Limb (tissue), 2 donors: ENCODE data around the gene ATP7B.

Experiments
- DNase-seq, 2 donors: peaks; one replicate each; pipeline ENCODE4 v3.0.0-alpha.2; 2016; ENCODE audit errors: extremely low spot score in 2 of 2

Gene ATP7B

DNA sequence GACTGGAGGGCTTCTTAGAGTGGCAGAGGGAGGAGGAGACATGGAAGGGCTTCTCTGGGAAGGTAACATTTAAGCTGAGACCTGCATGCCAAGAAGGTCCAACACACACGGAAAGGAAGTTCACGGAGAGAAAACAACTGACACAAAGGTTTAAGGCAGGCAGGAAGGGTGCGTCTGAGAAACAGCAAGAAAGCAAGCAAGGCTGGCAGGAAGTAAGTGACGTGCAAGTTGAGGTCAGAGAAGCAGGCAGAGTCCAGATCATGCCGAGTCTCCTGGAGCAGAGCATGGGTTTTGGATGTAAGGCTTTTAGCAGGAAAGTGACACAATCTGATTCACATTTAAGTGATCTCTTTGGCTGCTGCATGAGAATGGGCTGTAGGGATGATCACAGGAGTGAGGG, 60.5 kb downstream of the ATP7B start:
- DNase-seq: no peak

DNA sequence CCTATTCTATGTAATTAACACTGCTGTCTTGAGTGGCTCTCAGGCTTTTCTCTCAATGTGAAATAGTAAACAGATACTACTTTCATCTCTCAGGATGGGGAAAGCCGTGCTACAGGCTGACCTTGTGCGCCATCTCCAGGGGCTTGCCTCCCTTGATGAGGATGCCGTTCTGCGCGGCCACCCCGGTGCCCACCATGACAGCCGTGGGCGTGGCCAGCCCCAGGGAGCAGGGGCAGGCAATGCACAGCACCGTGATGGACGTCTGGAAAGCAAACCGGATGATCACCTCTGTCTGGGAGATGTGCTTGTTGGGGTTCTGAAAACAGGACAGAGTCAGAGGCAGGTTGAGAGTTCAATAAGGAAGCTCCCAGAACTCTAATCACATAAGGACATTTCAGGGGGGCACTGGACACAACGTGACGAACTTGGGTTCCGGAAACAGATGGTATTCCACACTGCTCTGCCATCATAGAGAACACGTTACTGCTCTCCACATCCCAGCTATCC, 65.0 kb downstream of the ATP7B start:
- no peak for DNase-seq

DNA sequence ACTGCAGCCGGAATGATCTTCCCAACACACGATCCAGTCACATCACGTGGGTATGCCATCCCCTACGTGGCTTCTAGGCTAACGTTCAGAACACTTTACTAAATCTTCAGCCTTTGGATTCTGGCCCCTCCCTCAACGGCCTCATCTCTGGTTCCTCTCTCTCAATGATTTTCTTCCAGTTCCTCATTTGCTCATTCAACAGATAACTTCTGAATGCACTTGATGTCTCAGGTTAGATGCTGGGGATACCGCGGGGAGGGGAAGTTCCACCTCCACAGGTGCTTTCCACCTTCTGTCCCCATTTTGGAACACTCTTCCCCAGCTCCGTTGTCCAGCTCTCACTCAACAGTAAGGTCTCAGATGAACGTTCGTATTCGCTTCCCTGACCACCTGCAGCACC, 66.1 kb downstream of the ATP7B start:
- no peak for DNase-seq

DNA sequence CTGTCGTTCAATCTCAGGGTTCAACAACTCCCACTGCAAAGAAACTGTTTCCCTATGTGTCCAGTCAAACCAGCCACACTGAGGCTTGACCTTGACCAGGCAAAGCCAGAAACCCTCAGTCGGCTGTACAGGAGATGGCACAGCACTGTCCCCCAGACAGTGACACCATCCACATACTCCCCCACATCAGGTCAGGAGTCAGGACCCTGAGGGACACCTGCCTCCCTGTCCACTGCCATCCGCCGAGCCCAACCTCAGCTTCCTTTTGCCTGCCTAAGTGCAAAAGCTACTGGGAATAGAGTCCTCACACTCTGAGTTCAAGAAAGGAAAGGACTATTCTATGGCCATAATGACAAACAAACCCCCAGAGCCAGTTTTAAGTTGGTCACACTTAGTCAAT, 66.8 kb downstream of the ATP7B start:
- DNase-seq: no peak

DNA sequence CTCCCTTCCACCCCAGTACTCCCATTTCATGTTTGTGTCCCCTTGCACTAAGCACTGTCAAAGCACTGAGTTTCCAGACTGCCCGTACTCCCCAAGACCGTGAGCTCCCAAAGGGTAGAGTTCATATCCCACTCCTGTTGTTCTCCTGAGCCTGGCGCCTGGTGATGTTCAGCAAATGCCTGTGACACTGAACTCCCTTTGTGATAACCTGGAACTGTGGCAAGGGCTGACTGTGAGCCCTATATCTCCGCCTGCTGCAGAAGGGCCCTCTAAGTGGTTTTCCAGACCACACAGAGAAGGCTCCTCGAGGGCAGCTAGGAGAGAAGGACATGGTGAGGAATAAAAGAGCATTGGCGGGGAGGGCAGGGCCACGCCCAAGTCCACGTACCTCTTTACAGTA, 67.5 kb downstream of the ATP7B start:
- DNase-seq: no peak

DNA sequence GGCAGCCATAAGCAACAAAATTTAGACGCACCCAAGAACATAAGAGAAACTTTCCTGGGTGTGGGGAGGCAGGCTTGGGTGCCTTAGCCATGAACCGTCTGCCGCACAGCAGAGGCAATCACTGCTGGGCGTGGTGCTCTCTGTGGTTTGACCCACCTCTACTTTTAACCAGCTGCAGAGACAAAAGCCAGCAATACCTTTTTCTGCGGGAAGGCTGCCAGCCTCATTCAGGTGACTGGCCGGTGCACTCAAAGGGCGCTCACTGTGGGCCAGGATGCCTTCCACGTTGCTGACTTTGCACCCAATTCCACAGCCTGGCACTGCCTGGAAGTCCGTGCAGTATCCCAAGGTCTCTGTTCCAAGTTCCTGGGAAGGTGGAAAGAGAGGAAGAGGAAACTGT, 69.1 kb downstream of the ATP7B start:
- DNase-seq: no peak

DNA sequence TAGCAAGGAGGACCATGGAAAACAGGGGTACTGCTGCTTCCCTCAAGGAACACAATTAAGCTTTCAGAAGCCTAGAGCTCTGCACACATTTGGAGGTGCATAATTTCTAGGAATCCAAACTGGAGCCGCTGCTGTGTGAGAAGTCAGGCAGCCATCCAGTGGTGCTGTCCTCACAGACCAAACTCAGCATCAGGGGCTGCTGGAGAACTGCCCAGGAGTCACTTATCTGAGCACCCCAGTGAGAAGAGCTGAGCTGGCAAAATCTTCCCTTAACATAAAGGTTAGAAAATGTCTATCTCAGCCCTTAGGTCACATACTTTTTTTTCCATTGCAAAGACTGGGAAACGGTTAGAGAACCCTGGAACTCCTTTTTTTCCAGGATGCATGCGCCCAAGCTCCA, 72.8 kb downstream of the ATP7B start:
- no peak for DNase-seq

DNA sequence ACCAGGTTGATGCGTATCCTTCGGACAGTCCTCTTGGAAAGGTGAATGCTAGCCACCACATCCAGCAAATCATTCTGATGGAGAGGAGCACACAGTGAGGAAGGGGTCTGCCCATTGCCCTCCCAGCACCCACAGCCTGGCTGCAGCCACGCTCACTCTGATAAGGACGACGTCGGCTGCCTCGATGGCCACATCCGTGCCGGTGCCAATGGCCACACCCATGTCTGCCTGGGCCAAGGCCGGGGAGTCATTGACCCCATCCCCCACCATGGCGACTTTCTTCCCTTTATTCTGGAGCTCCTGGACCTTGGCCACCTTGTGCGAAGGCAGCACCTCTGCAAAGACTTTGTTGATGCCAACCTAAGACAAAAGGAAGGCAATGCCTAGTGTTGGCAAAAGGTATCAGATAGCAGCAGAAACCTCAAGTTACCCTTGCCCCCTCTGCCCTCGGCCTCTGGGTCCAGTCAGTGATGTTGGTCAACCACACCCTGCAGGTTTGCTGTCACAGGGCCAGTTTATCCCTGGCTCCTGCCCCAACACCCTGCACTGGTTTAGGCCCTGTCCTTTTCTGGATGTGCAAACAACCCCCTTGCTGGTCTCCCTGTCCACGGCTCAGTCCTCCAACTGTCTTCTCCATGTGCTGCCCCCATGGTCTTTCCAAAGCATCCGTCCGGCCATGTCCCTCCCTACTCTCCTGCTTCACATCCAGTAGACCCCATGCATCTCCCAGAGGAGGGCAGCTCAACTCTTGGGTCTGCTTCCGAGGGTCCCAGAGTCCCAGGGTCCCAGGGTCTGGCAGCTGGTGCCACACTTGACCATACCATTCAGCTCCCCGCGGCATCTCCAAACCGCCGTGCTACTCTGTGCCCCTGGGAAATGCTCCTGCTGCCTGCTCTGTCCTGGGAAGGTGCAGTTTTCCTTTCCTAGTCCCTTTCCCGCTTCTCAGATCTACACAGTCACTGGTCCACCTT, 73.6 kb downstream of the ATP7B start:
- no peak for DNase-seq

DNA sequence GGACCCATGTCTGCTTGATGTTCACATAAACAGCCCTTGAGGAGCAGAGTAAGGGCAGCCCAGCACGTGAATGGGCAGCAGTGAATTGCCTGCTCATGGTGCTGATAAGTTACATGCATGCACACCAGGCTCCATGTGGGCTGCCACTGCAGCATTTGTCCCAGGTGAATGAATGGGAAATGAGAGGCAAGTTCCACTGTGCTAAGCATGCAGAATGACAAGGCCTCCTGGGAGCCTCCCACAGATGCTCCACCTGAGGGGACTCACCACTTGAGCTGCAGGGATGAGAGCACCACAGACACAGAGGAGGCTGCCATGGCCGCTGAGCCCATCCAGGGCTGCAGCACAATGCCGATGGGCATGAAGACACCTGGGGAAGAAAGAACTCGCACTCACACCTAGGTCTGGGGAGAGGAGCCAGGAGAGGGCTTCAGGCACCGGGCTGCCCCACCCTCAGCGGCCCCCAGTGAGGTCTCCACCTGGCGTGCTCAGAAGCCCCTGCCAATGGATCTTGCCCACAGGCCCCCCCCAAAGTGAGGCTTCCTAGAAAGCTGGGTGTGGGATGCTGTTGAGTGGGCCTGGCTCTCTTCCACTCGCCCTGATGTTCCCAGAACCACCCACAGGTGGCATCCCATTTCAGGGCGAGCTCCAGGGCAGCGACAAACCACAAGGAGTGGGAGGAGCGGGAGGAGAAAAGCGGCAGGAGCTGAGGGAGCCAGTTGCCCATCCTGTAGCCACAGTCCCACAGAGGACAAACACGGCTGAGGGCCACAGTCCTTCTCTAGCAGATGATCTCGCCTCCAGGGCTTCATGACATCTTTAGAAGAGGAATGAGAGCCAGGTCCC, 75.7 kb downstream of the ATP7B start:
- DNase-seq: no peak

DNA sequence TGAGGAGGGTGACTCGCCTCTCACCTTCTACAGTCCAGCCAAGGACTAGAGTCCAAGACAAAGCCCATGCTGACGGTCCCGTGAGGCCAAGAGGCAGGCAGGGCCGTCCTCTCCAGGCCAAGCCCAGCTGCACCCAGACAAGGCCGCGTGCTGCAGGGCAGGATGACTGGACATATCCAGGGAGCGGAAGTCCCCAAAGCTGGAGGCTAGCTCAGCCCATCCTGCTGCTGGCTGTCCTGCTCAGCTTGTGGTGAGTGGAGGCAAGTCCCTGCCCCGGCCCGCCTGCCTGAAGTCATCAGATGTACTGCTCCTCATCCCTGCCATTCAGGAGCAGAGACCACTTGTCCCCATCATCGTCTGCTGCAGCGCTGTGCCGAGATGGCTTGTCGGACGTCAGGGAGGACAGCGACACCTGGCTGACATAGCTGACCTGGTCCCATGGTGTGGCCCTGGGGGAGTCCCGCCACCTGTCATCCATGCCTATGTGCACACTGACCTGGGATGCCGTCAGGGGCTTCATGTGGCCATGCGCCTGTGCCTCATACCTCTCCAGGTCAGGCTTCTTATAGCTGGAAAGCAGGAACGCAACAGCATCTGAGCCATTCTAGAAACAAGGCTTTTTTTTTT, 76.7 kb downstream of the ATP7B start:
- no peak for DNase-seq

DNA sequence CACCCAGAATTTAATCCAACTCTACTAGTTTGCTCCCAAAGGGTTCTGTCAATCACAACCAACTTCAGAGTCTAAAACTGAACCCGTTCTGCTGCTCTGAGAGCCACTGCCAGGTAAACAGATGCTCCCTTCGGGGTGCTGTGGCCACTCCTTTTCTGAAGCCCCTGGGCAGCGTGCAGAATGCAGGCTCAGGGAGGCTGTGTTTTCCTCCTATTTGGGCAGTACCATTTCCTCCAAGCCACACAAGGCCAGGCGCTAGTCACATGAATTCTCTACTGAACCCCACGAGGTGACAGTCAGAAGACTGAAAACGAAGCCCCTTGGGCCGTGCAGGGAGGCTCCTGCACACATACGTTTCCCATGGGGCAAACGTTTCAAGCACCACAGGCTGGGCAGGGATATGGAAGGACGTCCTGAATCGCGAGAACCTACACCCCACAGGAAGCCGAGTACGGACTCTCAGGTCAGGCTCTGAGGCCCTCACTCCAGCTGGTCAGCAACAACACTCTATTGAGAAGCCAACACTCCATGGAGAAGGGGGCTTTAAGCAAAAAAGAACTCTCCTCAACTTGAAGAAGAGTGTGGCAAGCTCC, 77.7 kb downstream of the ATP7B start:
- DNase-seq: no peak

DNA sequence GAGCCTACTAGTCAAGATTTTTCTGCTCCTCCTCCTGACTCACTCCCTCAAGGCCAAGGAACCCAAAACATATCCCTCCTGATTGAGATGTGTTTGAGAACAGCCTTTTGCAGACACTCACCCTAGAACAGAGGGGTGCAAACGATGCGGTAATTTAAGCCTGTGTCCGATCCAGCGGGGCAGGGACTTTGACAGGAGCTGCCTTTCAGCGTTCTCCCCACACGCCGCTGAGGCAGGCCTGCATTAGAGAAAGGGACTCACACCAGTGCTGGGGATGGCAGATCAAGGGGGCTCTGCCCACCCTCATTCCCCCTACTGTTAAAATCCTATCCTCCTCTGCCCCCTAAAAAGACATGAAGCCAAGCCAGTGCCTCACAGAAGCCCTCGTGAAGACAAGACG, 79.0 kb downstream of the ATP7B start:
- no peak for DNase-seq

DNA sequence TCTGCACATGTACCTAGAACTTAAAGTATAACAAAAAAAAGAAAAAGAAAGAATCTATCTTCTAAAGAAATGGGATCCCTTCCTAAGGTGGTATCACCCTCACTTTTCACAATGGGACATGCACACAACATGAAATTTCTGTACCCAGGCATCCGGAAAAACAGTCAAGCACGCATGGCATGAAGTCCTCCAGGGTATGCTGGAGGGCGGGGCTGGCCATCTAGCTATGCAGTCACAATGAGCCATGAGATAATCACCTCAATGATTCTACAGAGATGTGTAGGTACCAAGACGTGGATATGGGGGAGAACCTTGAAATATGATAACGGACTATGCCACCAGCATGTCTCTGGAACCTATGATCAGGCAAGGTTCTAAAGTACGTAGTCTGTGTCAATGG, 79.6 kb downstream of the ATP7B start:
- no peak for DNase-seq

DNA sequence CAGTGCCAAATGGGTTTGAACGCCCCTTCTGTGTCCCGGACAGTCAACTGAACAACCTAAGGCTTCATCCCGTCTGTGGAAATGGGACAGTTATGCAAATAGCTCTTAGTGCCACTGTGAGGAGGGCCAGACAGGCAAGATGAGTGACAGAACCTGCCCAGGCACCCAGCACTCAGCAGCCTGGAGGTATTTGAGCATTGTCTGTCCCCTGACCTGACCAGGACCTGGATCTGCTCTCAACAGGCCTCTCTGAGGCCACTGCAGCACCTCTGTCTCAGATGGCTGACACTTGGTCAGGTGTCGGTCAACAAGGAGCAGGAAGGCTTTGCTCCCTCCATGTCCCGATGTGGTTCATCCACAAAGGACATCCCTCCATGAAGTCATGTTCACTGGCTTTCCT, 81.6 kb downstream of the ATP7B start:
- no peak for DNase-seq

DNA sequence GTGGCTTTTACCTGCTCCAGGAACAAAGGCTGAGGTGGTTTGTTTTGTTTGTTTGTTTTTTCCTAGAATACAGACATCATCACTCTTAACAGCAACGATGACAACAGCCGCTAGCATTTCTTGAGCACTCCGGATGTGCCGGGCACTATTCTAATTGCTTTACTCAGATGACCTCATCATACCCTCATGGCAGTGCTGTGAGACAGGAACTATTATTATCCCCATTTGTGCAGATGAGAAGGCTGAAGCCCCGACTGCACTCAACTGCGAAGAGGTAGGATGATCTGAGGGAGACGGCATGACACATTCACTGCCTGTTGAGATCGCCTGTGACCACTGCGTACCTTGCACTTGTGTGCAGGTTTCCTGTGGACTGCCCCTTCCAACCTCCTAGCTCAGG, 83.0 kb downstream of the ATP7B start:
- no peak for DNase-seq

DNA sequence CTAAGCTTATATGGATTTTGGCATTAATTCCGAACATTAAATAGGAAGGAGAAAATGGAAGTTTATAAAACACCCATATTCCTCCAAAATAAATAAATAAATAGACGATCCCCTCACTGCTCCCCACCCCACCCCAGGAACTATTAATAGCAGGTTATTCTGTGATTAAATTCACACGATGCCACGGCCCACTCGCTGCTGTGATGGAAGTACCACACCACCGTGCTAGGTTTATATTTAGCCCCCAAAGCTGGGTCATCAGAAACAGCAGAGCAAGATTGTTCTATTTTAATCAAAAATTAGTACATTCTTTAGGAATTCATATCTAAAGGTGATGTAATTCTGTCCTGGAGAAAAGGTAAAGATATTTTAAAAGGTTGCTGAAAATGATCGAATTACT, 84.1 kb downstream of the ATP7B start:
- DNase-seq: no peak

DNA sequence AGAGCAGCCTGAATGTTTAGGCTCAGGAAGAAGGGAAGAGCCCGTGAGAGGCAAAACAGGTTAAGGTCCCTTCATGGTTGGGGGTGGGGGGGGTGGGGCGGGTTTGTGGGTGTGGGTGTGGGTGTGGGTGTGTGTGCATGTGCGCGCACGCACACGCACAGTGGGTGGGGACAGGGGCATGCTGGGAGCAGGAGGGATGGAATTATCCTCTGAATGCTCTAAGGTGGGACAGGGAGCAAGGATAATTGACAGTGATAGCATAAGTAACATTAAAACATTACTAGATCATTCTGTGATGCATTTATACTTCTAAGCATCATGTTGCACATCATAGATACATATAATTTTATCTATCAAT, 84.7 kb downstream of the ATP7B start:
- no peak for DNase-seq

DNA sequence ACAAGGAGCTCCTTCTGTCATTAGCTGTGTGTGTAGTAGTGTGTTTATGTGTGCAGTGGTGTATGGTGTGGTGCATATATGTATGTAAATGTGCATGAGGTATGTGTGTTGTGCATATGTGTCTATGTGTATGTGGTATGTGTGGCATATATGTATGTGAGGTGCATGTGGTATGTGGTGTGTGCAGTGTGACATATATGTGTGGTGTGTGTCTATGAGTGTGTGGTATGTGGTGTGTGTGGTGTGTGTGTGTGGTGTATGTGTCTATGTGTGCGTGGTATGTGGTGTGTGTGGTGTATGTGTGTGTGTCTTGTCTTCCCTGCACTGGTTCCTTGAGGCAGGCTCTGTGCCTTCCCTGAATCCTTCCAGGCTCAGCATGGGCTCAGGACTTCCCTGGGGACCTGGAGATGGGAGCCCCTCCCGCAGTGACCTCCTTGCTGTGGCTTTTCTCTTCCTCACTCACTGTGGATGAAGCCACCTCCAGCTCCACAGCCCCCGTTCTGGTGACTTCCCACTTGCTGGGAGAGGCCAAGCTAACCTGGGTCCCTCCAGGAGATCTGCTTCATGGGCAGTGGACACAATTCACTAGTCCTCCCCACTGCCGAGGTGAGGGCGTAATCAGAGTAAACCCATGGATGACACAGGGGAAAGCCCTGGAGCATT, 85.3 kb downstream of the ATP7B start:
- DNase-seq: no peak

DNA sequence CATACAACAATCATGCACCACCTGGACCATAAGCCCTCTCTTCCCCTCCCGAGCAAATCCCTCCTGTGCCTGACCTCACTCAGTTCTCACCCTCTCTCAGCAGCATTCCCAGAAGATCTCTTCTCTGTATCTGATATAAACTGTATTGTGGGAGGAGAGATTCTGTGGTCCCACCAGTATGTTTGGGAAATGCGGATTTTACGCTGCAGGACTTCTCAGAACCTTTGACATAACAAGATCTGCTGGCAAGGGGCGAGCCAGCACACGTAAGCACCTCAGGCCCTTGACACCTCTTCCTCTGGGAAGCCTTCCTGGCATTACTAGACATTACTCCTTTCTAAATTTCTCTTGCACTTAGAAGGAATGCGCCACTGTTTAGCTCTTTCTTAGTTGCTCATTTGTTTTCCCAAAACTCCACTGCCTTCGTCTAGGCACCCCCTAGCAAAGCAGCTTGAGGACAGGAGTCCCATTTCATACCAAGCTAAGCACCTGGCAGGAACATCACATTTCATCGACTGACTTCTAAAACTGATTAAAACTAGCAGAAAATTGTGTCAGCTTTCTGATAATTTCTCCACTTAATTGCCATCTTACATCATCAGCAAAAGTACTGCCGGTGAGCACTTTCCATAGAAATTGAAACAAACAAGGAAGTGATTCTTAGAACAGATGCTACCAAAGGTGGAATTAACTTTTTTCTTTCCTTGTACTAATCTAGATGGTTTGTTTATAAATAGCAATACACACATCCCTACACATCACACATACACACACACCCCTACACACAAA, 86.3 kb downstream of the ATP7B start:
- no peak for DNase-seq

DNA sequence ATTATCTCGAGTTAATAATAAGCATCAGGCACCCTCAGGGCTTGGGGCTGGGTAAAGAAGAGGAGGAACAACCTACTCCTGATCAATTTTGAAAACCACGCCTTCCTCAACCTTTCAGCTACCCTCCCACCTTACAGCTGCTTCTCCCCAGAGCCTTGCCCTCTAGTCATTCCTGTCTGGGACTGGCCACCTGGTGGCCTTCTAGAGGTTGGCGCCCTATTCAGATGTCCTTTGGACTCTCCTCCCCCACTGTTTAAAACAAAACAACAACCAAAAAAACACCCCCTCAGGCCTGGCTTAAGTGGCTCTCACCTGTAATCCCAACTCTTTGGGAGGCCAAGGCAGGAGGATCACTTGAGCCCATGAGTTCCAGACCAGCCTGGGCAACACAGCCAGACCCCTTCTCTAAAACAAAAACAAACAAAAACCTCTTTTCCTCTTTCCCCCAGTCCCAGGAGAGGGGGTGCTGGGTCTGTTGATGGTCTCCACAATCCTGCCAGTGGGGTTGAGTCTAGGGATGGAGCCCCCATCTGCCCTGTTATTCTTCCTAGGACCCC, 87.2 kb downstream of the ATP7B start:
- DNase-seq: no peak
